Activated naive CD8-positive, alpha-beta T cell treated with anti-CD3 and anti-CD28 coated beads, Interleukin-2, amount 10 ng/mL, durations not matched to agents 7 days and 5 days (primary cell): ENCODE data around the gene CIZ1. TPM values are rescaled to one million over a fixed set of nuclear protein-coding genes. Genes with fewer than 3 reads are reported as not detected.
"Not testable (repeated sequence)": the region's sequence is repeated elsewhere in the genome, so short reads cannot be mapped to it uniquely, and the experiment has no call there.

Source experiments
- ATAC-seq: fragments of 150-1000 bp; cut with Tn5 transposase; one replicate; pipeline ENCODE4 v1.10.0; 2021; ENCODE audit warnings: low read depth, moderate library complexity
- POLR2A ChIA-PET: fragments of 350-600 bp; sonication (Branson Sonifier 250); formaldehyde crosslinking; loops from one replicate; lab custom pipeline; 2021; ENCODE audit warnings: antibody characterized with exemption; lab: Charles Lee
- DNase-seq: peaks from one replicate; pipeline ENCODE4 v3.0.0; 2021
- H3K27ac Mint-ChIP-seq: one replicate; pipeline ENCODE4 v1.8.0; 2022; ENCODE audit warnings: mild to moderate bottlenecking, mixed read lengths
- H3K27me3 Mint-ChIP-seq: one replicate; pipeline ENCODE4 v1.8.0; 2022; ENCODE audit warnings: mild to moderate bottlenecking, moderate library complexity, mixed read lengths
- H3K36me3 Mint-ChIP-seq: one replicate; pipeline ENCODE4 v1.8.0; 2021; ENCODE audit warnings: mild to moderate bottlenecking, mixed read lengths
- H3K4me1 Mint-ChIP-seq: one replicate; pipeline ENCODE4 v1.8.0; 2021; ENCODE audit warnings: mixed read lengths
- H3K4me3 Mint-ChIP-seq: one replicate; pipeline ENCODE4 v1.8.0; 2022; ENCODE audit warnings: mild to moderate bottlenecking, moderate library complexity, mixed read lengths
- H3K9me3 Mint-ChIP-seq: one replicate; pipeline ENCODE4 v1.8.0; 2021; ENCODE audit warnings: mixed read lengths
- total RNA-seq, 2 experiments: library from RNA; stranded (reverse); gene quantifications; one replicate each; pipeline ENCODE4 v1.2.3, GENCODE V29; 2021

Gene CIZ1
- total RNA-seq, 2 experiments from 2014 or later, result 149 to 152 TPM

DNA sequence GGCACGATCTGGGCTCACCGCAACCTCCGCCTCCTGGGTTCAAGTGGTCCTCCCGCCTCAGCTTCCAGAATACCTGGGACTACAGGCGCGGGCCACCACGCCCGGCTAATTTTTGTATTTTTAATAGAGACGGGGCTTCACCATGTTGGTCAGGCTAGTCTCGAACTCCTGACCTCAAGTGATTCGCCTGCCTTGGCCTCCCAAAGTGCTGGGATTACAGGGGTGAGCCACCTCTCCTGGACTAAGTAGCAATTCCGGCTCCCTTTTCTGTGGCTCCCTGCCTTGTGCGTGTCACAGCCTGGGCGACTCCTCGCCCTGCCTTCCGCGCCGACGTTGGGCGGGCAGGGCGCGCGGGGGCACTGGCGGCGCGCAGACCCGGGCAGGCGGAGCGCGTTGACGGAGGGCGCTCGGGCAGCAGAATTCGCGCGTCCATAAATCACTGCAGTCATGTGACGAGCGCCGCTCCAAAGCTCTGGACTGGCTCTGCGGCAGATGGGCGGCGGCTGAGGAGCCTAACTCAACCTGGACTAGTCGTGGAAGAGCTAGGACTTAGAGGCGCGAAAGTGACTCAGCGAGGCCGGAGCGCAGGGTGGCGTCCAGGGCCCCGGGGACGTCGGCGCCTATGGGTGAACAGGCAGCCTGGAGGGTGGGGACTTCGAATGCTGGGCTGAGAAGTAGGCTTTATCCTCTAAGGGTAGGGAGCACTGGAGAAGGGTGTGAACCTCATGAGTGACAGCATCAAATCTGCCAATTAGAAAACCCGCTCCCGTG lies 1.4 kb upstream of the CIZ1 start:
- Mint-ChIP-seq H3K9me3 (no peaks in the 10 kb centered on the region), H3K4me3 (peak overlapping the region; percentile 64), H3K27me3 (peaks cover 6% of the 10 kb centered on the region), H3K4me1 (peaks cover 26% of the 10 kb centered on the region), H3K27ac (peak overlapping the region; percentile 38), H3K36me3 (peaks cover 14% of the 10 kb centered on the region)
- ATAC-seq (peak; percentile 64), DNase-seq (peak; percentile 74)
- POLR2A ChIA-PET, result interaction anchor here (1.3 to 3.0 kb wide), 2 partner anchors 33 to 56 kb away, joined by 4 to 22 read pairs; partner anchors contain the start of gene BBLN

DNA sequence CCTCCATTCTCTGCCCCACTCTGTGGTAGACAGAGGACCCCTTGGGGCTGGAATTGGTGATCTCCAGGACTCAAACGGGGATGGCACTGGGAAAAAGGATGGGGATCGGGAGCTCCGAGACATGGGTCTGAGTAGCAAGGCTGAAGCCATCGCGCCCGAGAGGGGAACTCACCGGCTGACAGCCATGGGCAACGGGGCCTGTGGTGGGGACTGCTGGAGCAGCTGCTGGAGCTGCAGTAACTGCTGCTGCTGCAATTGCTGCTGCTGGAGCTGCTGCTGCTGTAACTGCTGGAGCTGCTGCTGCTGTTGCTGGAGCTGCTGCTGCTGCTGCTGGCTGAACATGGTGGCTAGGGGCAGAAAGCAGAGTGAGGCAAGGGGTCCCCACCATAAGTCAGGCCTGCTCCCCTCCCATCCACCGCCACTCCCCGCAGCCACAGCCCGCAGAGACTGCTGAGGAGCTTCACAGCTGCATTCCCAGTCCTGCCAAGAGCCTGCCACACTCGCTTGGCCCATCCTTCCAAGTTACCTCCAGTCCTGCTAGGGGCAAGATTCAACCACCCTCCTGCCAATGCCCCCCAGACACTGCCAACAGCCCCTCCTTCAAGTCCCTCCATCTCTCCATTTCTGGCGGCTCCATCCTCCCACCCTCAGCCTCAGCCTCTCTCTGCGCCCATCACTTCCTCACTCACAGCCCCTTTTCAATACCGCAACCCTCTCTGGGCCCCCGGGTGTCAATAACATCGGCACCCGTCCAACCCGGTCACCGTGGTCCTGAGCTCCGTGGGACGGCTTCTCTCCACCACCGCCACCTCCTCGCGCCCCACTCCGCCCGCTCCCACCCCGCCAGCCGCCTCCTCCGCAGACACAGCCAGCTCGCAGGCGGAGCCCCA lies 611 bp downstream of the CIZ1 start:
- DNase-seq (no peak), ATAC-seq (peak; percentile 37)
- Mint-ChIP-seq H3K27ac (peak overlapping the region; percentile 93), H3K27me3 (peaks cover 6% of the 10 kb centered on the region), H3K9me3 (no peaks in the 10 kb centered on the region), H3K36me3 (peaks cover 23% of the 10 kb centered on the region), H3K4me3 (peak overlapping the region; percentile 96), H3K4me1 (peaks cover 30% of the 10 kb centered on the region)
- POLR2A ChIA-PET, result interaction anchor here (0.6 to 3.0 kb wide), 11 partner anchors 9 to 181 kb away, joined by 3 to 22 read pairs (median 3); partner anchors contain the start of genes BBLN, GOLGA2, SWI5 and URM1

DNA sequence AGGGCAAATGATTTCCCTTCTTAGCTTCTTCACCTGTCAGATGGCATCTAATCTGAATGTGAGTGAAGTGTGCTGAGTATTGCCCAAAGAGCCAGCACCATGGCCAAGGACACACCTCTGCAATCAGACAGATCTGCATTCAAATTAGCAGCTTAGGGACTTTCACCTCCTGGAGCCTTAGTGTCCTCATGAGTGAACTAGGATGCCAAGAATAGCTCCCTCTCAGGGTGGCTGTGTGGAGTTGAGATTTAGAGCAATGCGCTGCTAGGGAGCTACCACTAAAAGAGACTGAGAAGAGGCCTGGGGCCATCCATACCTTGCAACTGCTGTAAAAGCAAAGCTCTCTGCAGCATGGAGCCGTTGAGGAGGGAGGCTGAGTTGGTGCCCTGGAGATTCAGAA lies 1.4 kb downstream of the CIZ1 start:
- DNase-seq, result no peak
- Mint-ChIP-seq H3K36me3 (peaks cover 23% of the 10 kb centered on the region), H3K27me3 (no peaks in the 10 kb centered on the region), H3K4me3 (peak overlapping the region; percentile 96), H3K27ac (peak overlapping the region; percentile 70), H3K4me1 (peaks cover 30% of the 10 kb centered on the region), H3K9me3 (no peaks in the 10 kb centered on the region)
- ATAC-seq, result no peak
- POLR2A ChIA-PET, result interaction anchor here (1.3 to 3.0 kb wide), 3 partner anchors 30 to 181 kb away, joined by 3 to 22 read pairs (median 5); partner anchors contain the start of genes BBLN and URM1

DNA sequence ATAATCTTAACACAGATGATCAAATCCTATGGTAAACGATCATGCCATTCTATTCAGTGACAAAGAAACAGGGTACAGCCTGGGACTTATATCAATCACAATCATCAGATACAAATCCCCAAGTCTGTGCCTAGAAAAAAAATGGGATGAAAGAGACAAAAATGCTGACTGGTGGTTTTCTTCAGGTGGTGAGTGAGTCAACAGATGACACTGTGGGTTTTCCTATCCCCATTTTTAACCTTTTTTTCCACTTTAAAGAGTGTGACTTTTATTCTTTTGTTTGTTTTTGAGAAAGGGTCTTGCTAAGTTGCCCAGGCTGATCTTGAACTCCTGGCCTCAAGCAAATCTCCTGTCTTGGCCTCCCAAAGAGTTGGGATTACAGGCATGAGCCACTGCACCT lies 3.2 kb downstream of the CIZ1 start:
- DNase-seq, result no peak
- POLR2A ChIA-PET, result interaction anchor here (0.6 to 0.7 kb wide), 2 partner anchors 89 to 386 kb away, joined by 4 to 5 read pairs; no protein-coding TSS in a partner anchor
- no peak overlapping the region for H3K4me3 Mint-ChIP-seq
- no peaks in the 10 kb centered on the region for H3K9me3 Mint-ChIP-seq
- H3K27ac Mint-ChIP-seq, result no peak overlapping the region
- ATAC-seq, result no peak
- no peaks in the 10 kb centered on the region for H3K27me3 Mint-ChIP-seq
- peaks cover 24% of the 10 kb centered on the region for H3K4me1 Mint-ChIP-seq
- H3K36me3 Mint-ChIP-seq, result peaks cover 25% of the 10 kb centered on the region

DNA sequence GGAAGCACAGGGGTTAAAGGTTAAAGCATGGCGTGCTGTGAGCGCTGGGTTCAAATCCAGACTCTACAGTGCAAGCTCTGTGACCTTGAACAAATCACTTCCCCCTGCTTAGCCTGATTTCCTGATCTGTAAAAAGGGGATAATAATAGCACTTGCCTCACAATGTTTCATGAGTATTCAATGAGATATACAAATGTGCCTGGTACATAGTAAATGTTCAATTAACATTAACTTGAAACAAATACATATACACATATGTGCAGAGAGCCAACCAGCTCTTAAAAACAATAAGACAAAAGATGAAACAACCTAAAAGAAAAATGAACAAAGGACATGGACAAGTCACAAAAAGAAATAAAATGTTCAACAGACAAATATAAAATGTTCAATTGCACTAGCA lies 4.0 kb downstream of the CIZ1 start:
- no peaks in the 10 kb centered on the region for H3K9me3 Mint-ChIP-seq
- H3K27ac Mint-ChIP-seq, result no peak overlapping the region
- peaks cover 24% of the 10 kb centered on the region for H3K4me1 Mint-ChIP-seq
- no peak for DNase-seq
- H3K27me3 Mint-ChIP-seq, result no peaks in the 10 kb centered on the region
- POLR2A ChIA-PET, result interaction anchor here (0.6 kb wide), 2 partner anchors 90 to 624 kb away, joined by 3 to 4 read pairs; no protein-coding TSS in a partner anchor
- ATAC-seq, result no peak
- no peak overlapping the region for H3K4me3 Mint-ChIP-seq
- peaks cover 28% of the 10 kb centered on the region for H3K36me3 Mint-ChIP-seq

DNA sequence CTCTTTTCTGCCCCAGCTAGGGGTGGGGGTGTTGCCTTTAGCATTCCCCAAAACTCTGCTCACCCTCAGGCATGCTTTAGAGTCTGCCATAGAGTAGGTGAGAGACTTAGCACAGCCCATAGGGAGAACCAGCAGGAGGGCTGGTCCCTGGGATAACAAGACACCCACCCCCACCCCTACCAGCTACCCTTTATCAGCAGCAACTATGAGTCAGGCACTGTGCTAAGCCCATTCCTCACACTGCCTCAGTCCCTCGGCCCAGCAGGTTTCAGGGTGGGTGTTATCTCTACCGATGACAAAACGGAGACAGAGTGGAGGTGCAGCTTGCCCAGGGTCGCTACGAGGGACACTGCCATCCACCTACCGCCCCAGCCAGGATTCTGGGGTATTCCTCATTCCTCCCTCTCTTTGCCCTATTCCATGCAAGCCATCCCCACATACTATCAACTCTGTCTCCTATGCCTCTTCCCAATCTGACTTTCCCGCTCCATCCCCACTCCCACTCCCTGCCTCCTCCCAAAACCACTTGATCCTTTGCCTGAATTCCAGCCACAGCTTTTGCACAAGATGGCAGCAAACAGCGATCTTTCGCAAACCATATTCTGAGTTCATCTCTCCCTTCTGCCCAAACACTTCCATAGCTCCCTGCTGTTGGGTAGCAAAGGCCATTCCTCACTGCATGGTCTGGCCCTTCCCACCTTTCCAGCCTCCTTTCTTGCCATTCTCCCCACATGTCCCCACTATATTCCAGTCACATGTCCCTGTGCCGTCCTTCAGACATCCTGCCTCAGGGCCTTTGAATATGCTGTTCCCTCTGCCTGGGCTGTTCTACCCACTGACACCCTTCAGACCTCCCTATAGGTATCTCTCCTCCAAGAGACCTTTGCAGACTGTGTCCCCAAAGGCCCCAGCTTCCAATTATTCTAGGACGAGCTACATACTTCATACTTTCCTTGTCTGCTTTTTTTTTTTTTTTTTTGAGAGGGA lies 5.1 kb downstream of the CIZ1 start:
- no peak for DNase-seq
- H3K27ac Mint-ChIP-seq, result peak overlapping the region; percentile 10
- ATAC-seq, result no peak
- peaks cover 20% of the 10 kb centered on the region for H3K4me1 Mint-ChIP-seq
- H3K4me3 Mint-ChIP-seq, result no peak overlapping the region
- H3K27me3 Mint-ChIP-seq, result no peaks in the 10 kb centered on the region
- H3K9me3 Mint-ChIP-seq, result no peaks in the 10 kb centered on the region
- POLR2A ChIA-PET, result interaction anchor here (0.6 kb wide), 1 partner anchor 64 kb away, joined by 3 read pairs; no protein-coding TSS in a partner anchor
- H3K36me3 Mint-ChIP-seq, result peaks cover 28% of the 10 kb centered on the region

DNA sequence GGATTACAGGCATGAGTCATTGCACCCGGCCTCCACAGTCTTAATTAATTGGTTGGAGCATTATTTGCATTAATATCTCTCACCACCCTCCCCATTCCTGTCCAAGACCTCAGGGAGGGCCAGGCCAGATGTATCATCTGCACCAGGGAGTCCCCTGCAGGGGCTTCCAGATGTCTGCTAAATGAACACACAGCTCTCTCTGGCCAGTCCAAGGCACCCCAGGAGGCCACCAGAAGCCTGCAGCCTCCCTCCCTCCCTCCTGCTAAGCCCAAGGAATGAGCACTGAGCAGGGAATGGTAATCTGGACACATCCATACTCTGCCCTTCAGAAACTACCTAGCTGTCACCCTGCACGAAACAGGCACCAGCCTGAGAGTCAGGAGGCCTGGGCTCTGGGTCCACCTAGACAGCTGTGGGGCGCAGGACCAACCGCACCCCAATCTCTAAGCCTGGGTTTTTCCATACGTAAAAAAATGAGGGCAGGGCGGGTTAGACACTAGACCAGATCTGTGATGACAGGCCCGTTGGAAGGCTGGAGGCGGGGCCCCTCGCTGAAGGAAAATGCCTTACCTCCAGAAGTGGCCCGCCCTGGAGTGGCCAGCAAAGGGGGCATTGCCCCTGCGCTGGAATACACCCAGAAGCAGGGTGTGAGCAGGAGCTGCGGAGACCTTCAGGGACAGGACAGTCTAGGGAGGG lies 8.3 kb downstream of the CIZ1 start:
- ATAC-seq (no peak), DNase-seq (no peak)
- no peak overlapping the region for H3K4me3 Mint-ChIP-seq
- H3K27ac Mint-ChIP-seq, result no peak overlapping the region
- H3K36me3 Mint-ChIP-seq, result peaks cover 40% of the 10 kb centered on the region
- POLR2A ChIA-PET, result no interaction called here
- peaks cover 2% of the 10 kb centered on the region for H3K9me3 Mint-ChIP-seq
- H3K27me3 Mint-ChIP-seq, result no peaks in the 10 kb centered on the region
- H3K4me1 Mint-ChIP-seq, result peaks cover 7% of the 10 kb centered on the region

DNA sequence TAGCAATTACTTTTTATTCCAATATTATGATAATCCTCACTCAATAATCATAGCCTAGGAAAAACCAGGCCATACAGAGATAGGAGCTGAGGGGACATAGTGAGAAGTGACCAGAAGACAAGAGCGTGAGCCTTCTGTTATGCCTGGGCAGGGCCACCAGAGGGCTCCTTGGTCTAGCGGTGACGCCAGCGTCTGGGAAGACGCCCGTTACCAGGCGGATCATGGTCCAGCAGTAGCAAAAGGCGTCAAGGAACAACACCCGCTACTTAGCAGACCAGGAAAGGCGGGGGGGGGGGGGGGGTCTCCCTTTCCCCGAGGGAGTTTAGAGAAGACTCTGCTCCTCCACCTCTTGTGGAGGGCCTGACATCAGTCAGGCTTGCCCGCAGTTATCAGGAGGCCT lies 9.9 kb downstream of the CIZ1 start:
- H3K27me3 Mint-ChIP-seq, H3K4me3 Mint-ChIP-seq, ATAC-seq, H3K27ac Mint-ChIP-seq, H3K9me3 Mint-ChIP-seq, H3K4me1 Mint-ChIP-seq, DNase-seq: not testable (repeated sequence)
- peaks cover 35% of the 10 kb centered on the region for H3K36me3 Mint-ChIP-seq
- POLR2A ChIA-PET, result interaction anchor here (0.7 kb wide), 1 partner anchor 899 kb away, joined by 5 read pairs; no protein-coding TSS in a partner anchor

DNA sequence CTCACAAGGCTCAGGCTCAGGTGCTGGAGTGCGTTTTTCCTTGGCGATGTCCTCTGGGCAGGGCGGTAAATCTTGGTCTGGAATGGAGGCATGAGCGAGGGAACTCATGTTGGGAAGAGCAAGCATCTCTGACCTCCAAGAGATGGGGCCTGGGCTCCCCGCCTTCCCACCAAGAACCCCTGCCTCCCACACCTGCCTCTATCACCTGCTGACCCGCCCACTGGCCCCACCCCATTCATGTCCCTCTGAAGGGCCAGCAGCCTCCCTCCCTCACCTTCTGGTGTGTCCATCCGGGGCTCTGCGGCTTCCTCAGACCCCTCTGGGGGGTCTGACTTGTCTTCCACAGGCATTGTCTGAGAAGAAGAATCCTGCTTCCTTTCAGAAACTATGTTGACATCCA lies 10.9 kb downstream of the CIZ1 start:
- Mint-ChIP-seq H3K4me3 (no peak overlapping the region), H3K9me3 (peaks cover 2% of the 10 kb centered on the region), H3K36me3 (peaks cover 31% of the 10 kb centered on the region), H3K4me1 (peaks cover 5% of the 10 kb centered on the region), H3K27me3 (no peaks in the 10 kb centered on the region), H3K27ac (no peak overlapping the region)
- POLR2A ChIA-PET, result no interaction called here
- ATAC-seq, result no peak
- DNase-seq, result no peak

DNA sequence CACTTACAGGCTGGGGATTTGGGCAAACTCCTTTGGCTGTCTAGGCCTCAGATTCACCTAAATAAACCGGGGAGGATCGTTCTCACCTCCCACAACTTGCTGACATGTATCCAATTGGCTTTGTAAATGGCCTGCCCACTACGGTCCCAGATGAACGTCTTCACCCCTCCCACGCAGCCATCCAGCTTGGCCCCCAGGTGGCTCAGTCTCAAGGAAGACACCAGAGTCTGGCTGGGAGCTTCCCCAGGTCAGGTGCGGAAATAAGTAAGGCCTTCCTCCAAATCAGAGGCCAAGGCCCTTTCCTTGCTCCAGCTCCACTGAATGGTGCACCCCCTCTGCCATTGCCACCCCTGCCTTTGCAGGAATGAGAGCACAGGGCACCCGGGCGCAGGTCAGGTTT lies 11.4 kb downstream of the CIZ1 start:
- POLR2A ChIA-PET, result no interaction called here
- H3K36me3 Mint-ChIP-seq, result peaks cover 31% of the 10 kb centered on the region
- no peak for DNase-seq
- no peak for ATAC-seq
- no peaks in the 10 kb centered on the region for H3K27me3 Mint-ChIP-seq
- H3K9me3 Mint-ChIP-seq, result peaks cover 2% of the 10 kb centered on the region
- H3K4me1 Mint-ChIP-seq, result peaks cover 5% of the 10 kb centered on the region
- no peak overlapping the region for H3K27ac Mint-ChIP-seq
- H3K4me3 Mint-ChIP-seq, result no peak overlapping the region

DNA sequence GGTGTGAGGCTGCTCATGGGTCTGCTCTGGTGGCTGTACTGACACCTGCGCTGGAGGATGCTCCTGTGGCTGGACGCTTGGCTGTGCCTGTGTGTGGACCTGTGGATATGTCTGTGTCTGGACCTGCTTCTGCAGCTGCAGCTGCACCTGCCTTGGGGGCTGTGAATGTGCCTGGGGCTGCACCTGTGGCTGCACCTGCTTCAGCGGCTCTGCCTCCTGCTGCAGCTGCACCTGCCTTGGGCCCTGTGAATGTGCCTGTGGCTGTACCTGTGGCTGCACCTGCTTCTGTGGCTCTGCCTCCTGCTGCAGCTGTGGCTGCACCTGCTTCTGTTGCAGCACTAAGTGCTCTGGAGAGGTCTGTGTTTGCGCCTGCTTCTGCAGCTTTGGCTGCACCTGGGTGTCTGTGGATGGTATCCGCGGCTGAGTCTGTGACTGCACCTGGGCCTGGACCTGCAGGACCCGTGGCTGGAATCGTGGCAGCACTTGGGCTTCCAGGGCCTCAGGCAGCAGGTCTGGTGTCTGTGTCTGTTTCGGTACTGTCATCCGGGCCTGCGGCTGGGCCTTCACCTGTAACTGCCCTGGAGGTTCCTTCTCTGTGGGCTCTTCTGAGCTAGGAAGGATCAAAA lies 12.5 kb downstream of the CIZ1 start:
- DNase-seq (no peak), ATAC-seq (no peak)
- peaks cover 2% of the 10 kb centered on the region for H3K9me3 Mint-ChIP-seq
- no peaks in the 10 kb centered on the region for H3K27me3 Mint-ChIP-seq
- H3K27ac Mint-ChIP-seq, result no peak overlapping the region
- H3K4me3 Mint-ChIP-seq, result no peak overlapping the region
- peaks cover 29% of the 10 kb centered on the region for H3K36me3 Mint-ChIP-seq
- H3K4me1 Mint-ChIP-seq, result peaks cover 5% of the 10 kb centered on the region
- POLR2A ChIA-PET, result no interaction called here
